Renal pelvis (tissue), 4 donors: ENCODE data around the gene LRRC8B. TPM values are rescaled to one million over a fixed set of nuclear protein-coding genes. Genes with fewer than 3 reads are reported as not detected.
"Not testable (repeated sequence)": the region's sequence is repeated elsewhere in the genome, so short reads cannot be mapped to it uniquely, and the experiment has no call there.

Source experiments
- DNase-seq: peaks from one replicate; pipeline ENCODE4 v3.0.0-alpha.2; 2013
- polyA plus RNA-seq, 3 donors: library from polyadenylated mRNA; unstranded; fragments of 120-200 nt; gene quantifications; one replicate each; pipeline ENCODE4 v1.2.1, GENCODE V29; 2013; ENCODE audit not compliant: insufficient read length in 3 of 3

Gene LRRC8B
- polyA plus RNA-seq, 3 donors: 6.9 to 10.7 (median 8.9) TPM

GRCh38 chr1:89578946-89579684 is 54.5 kb downstream of the LRRC8B start:
- DNase-seq: no peak

GRCh38 chr1:89580036-89580435 is 55.4 kb downstream of the LRRC8B start:
- no peak for DNase-seq

DNA sequence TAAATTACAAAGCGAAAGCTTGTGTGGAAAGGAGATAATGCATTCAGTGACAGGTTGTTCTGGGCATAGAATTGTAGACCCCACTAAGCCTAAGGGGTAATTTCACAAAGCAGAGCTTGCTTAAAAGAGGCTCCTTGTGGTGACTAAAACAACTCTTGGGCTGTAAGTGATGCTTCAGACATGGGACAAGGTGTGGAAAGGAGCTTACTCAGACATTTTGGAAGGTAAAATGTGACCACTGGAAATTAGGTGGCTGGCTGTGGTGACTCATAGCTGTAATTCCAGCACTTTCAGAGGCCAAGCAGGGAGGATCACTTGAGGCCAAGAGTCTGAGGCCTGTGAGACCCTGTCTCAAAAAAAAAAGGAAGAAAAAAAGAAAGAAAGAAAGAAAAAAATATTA is 57.2 kb downstream of the LRRC8B start:
- DNase-seq: no peak

DNA sequence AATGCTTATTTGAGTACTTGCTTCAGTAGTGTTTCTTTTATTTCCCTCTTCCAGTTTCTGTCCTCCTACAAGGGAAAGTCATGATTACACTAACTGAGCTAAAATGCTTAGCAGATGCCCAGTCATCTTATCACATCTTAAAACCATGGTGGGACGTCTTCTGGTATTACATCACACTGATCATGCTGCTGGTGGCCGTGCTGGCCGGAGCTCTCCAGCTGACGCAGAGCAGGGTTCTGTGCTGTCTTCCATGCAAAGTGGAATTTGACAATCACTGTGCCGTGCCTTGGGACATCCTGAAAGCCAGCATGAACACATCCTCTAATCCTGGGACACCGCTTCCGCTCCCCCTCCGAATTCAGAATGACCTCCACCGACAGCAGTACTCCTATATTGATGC is 57.9 kb downstream of the LRRC8B start:
- no peak for DNase-seq

DNA sequence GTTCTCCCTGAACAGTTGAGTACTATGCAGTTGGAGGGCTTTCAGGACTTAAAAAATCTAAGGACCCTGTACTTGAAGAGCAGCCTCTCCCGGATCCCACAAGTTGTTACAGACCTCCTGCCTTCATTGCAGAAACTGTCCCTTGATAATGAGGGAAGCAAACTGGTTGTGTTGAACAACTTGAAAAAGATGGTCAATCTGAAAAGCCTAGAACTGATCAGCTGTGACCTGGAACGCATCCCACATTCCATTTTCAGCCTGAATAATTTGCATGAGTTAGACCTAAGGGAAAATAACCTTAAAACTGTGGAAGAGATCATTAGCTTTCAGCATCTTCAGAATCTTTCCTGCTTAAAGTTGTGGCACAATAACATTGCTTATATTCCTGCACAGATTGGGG is 59.6 kb downstream of the LRRC8B start:
- DNase-seq: no peak

DNA sequence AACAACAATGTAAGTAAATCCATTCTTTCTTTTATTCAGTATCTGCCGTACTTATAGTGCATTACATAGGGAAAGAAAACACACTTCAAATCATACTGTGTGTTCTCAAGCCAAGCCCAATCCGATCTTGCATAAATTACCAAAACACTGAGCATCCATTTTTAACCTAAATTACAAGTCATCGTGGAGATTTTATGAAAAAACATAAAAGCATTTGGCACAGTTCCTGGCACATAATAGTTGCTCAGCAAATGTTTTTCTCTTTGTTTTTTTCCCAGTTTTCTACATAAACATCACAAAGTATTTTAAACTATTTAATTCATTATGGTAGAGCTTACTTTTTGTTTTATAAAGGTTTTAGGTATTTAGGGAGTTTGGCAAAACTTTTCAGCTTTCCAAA is 60.2 kb downstream of the LRRC8B start:
- DNase-seq: no peak

- no peak for DNase-seq
Observed at GRCh38 chr1:89587729-89588161, 63.1 kb downstream of the LRRC8B start.

- no peak for DNase-seq
Observed at GRCh38 chr1:89588480-89588879, 63.9 kb downstream of the LRRC8B start.

DNA sequence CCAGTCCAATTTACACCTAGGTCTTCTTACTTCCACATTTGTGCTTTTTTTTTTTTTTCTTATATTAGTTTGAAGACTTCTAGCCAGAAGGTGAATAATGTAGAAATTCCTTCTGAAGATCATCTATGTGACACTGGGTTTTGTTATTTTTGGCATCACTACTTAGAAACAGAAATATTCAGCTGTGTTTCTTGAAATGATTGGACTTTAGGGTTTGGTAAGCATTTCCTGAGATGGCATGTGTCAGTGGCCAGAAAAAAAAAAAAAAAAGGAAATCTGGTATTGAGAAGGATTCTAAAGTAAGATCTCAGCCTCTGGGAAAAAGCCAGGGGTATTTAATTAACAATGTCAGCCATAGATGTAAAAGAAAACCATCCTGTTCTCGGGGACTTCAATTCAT is 64.9 kb downstream of the LRRC8B start:
- no peak for DNase-seq

- no peak for DNase-seq
Observed at GRCh38 chr1:89590341-89591080, 65.9 kb downstream of the LRRC8B start.

- not testable (repeated sequence) for DNase-seq
Observed at GRCh38 chr1:89592861-89593302, 68.3 kb downstream of the LRRC8B start.

DNA sequence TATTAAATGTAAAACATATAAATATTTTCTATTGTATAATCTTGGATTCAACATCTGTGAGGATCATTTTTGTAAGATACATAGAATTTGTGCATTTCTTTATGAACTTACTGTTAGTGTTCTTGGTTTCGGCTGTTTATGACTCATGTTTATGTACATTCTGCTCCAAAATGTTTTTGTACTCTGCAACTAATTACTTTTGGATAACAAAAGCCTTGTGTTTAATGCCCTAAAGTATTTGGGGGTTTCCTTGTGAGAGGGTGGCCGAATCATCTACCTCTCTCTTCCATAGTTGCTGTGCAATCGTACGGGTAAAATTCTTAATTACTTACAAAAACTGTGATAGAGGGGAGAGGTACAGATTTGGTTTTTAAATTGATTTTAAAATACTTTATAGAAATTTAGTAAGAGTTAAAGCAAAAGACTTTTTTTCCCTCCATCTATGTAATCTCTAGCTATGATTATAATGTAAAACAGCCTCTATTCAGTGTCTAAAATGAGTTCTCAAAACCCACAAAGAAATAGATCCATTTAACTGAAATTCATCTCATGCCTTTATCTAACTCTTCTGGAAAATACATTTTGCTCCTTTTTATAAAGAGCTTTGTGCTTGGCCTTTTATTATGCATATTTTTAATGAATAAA is 69.6 kb downstream of the LRRC8B start:
- no peak for DNase-seq

DNA sequence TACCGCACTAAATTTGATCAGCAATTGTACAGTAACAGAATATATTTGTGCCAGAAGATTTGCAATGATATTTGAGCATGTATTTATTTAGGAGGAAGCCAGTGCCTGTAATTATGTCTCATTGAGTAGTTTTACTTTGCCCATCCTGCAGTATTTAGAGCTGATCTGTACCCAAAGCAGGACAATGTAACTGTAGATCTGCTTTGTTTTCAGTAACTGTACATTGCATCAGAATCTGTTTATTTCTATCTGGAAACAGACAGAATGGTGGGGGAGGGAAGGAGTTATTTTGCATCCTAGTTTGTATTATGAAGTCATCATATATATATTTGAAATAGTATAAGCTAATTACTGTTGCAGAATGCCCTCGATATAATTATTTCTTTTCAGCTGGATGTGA is 72.1 kb downstream of the LRRC8B start:
- no peak for DNase-seq

GRCh38 chr1:89598450-89599331 is 74.1 kb downstream of the LRRC8B start:
- DNase-seq: peak; percentile 33

DNA sequence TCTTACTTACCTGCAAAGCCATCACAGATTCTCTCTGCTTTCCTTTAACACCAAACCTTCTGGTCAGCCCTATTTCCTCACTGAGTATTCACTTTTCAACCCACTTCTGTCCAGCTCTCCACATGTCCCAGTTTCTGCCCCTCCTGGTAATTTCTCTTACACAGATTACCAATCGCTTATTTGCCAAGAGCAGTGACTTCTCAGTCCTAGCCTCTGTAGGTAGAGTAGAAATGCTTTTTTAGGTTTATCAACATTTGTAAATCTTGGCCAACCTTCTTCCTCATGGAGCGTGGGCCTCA is 74.7 kb downstream of the LRRC8B start:
- DNase-seq: no peak

DNA sequence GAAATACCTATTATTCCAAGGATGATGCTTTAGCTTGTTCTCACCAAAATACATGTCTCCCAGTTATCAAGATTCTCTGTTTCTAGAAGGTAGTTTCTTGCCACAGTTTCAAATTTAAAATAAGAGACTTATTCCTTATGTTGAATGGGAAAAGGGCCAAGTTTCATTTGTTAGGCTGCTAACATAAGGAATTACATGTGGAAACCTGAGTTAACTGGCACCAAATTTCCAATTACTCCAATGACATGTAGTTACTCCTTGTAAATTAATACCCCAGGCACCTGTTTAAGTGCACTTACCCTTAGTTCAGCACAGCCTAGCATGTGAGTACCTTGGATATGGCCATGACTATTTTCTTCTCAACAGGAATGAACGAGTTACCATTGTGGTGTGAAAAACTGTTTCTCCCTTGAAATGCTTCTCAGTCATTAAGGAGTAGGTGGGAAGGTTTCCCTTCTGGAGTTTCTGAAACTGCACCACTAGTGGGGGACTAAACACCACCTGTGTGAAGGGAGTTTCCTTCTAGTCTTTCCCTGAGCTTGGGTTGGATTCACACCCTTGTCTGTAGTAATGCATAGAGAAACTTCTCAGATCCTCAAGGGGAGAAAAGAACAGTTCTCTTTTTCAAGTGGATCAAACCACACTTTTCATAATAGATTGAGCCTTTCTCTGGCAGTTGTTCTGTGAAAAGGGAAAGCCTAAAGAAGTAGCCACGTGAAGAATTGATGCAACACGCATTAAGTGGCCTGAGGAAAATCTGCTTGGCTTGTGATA is 76.0 kb downstream of the LRRC8B start:
- DNase-seq: no peak

GRCh38 chr1:89602871-89603404 is 78.3 kb downstream of the LRRC8B start:
- no peak for DNase-seq

GRCh38 chr1:89603651-89604413 is 79.2 kb downstream of the LRRC8B start:
- no peak for DNase-seq

GRCh38 chr1:89604414-89604735 is 79.7 kb downstream of the LRRC8B start:
- no peak for DNase-seq

- no peak for DNase-seq
Observed at GRCh38 chr1:89605692-89606091, 81.1 kb downstream of the LRRC8B start.
